HepG2 (cell line): ENCODE results near the gene ATP6V0A1.

Experiments
- HHEX ChIP-seq: IDR thresholded peaks from 2 replicates; pipeline ENCODE4 v1.6.1; 2016; ENCODE audit warnings: control low read depth
- ZBTB7A ChIP-seq: sonication (generic); formaldehyde crosslinking; IDR thresholded peaks from 2 replicates; pipeline ENCODE4 v1.8.0; 2022; ENCODE audit warnings: mild to moderate bottlenecking, missing genetic modification reagents
- ZNF354B ChIP-seq: sonication (generic); formaldehyde crosslinking; IDR thresholded peaks from 2 replicates; pipeline ENCODE4 v1.8.0; 2022; ENCODE audit warnings: mild to moderate bottlenecking, missing genetic modification reagents
- TF ChIP-seq, protein P1 (sequence below): sonication (generic); formaldehyde crosslinking; IDR thresholded peaks from 2 replicates; pipeline ENCODE4 v1.5.1; 2020; ENCODE audit warnings: mild to moderate bottlenecking, missing genetic modification reagents, moderate library complexity
- TF ChIP-seq, protein P2 (sequence below), 2 experiments: sonication (generic) in 1 of 2; formaldehyde crosslinking in 1 of 2; IDR thresholded peaks; 2 replicates each; pipeline versions ENCODE4 v1.4.0 to v1.6.1; 2016 to 2020; ENCODE audit warnings: borderline replicate concordance in 1 of 2, low read depth in 1 of 2, mild to moderate bottlenecking in 1 of 2, missing genetic modification reagents in 1 of 2
- TF ChIP-seq, protein P3 (sequence below): sonication (generic); formaldehyde crosslinking; IDR thresholded peaks from 2 replicates; pipeline ENCODE4 v1.5.0; 2020; ENCODE audit warnings: missing genetic modification reagents, mild to moderate bottlenecking, borderline replicate concordance
- TF ChIP-seq, protein P4 (sequence below): sonication (generic); formaldehyde crosslinking; IDR thresholded peaks from 2 replicates; pipeline ENCODE4 v1.5.0; 2020; ENCODE audit warnings: mild to moderate bottlenecking, missing genetic modification reagents, moderate library complexity

DNA sequence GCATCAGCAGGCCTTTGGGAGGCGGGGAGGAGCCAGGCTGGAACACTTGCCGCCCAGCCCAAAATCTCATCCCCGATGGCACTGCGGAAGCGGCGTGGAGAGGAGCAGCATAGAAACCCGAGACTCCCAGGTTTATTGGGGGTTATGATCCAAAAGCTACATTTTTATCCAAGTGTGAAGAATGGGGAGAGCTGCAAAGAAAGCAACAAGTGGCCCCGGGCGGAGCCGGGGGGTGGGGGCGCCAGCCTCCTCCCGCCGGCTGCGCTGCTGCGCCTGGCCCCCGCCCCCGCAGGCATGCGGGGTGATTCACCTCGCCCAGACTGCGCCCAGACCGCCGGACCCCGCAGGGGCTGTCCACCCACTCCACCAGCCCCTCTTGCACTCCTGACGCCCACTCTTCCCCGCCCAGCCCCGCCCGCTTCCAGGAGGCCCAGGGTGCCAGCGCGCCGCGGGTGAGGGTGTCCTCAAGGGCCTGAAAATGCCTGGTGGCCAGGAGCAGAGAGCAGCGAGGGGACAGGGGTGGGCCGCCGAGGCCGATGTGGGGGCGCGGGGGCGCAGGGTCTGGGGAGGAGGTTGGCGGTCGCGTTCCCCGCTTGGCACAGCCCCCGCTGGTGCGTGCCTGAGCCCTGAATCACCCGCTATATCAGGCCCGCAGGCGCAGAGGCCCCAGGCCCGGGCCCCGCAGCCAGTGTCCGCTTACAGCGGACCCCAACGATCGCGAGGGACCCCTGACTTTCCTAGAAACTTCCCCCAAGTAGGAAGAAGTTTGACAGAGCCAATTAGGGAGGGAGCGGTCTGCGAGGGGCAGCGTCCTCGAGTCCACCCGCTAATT, 37.0 kb upstream of the ATP6V0A1 start:
- TF ChIP-seq, protein P1, sequence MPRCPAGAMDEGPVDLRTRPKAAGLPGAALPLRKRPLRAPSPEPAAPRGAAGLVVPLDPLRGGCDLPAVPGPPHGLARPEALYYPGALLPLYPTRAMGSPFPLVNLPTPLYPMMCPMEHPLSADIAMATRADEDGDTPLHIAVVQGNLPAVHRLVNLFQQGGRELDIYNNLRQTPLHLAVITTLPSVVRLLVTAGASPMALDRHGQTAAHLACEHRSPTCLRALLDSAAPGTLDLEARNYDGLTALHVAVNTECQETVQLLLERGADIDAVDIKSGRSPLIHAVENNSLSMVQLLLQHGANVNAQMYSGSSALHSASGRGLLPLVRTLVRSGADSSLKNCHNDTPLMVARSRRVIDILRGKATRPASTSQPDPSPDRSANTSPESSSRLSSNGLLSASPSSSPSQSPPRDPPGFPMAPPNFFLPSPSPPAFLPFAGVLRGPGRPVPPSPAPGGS = no peak
- TF ChIP-seq, protein P2, sequence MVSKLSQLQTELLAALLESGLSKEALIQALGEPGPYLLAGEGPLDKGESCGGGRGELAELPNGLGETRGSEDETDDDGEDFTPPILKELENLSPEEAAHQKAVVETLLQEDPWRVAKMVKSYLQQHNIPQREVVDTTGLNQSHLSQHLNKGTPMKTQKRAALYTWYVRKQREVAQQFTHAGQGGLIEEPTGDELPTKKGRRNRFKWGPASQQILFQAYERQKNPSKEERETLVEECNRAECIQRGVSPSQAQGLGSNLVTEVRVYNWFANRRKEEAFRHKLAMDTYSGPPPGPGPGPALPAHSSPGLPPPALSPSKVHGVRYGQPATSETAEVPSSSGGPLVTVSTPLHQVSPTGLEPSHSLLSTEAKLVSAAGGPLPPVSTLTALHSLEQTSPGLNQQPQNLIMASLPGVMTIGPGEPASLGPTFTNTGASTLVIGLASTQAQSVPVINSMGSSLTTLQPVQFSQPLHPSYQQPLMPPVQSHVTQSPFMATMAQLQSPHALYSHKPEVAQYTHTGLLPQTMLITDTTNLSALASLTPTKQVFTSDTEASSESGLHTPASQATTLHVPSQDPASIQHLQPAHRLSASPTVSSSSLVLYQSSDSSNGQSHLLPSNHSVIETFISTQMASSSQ (IDR thresholded peaks at IDR 0.05; ENCODE audit: low read depth) = no peak
- TF ChIP-seq, protein P2 (CRISPR knock-in tag; IDR thresholded peaks at IDR 0.05; ENCODE audit: borderline replicate concordance) = no peak
- TF ChIP-seq, protein P3, sequence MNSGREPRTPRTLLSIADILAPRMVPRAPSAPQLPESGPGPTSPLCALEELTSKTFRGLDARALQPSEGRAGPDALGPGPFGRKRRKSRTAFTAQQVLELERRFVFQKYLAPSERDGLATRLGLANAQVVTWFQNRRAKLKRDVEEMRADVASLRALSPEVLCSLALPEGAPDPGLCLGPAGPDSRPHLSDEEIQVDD = no peak
- TF ChIP-seq ZBTB7A (CRISPR knock-in tag) (no peak), ZNF354B (CRISPR knock-in tag) (no peak), HHEX (CRISPR knock-in tag) (no peak)
- TF ChIP-seq, protein P4, sequence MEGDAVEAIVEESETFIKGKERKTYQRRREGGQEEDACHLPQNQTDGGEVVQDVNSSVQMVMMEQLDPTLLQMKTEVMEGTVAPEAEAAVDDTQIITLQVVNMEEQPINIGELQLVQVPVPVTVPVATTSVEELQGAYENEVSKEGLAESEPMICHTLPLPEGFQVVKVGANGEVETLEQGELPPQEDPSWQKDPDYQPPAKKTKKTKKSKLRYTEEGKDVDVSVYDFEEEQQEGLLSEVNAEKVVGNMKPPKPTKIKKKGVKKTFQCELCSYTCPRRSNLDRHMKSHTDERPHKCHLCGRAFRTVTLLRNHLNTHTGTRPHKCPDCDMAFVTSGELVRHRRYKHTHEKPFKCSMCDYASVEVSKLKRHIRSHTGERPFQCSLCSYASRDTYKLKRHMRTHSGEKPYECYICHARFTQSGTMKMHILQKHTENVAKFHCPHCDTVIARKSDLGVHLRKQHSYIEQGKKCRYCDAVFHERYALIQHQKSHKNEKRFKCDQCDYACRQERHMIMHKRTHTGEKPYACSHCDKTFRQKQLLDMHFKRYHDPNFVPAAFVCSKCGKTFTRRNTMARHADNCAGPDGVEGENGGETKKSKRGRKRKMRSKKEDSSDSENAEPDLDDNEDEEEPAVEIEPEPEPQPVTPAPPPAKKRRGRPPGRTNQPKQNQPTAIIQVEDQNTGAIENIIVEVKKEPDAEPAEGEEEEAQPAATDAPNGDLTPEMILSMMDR (CRISPR knock-in tag) = no peak
